ENCODE data around the gene DTX2.
"Not testable (repeated sequence)": the region's sequence is repeated elsewhere in the genome, so short reads cannot be mapped to it uniquely, and the experiment has no call there.

The DTX2 gene

GRCh38 chr7:76461464-76462101 lies at the start of gene DTX2:
Gene DTX2, plus strand, starts transcription at chr7:76461709. Its CDS starts 18,801 bp downstream, at chr7:76480510.
- H3K27me3 ChIP-seq (replicated peaks); H3K36me3 ChIP-seq (replicated peaks); H3K27ac ChIP-seq; DNase-seq; in situ Hi-C loops (cut with HindIII; ENCODE audit: low pct_ligation_motif_present, low sequenced_read_pairs): not testable (repeated sequence)
- H3K4me3 ChIP-seq (ENCODE audit: low read depth, low read length) = peak within 1 kb of the TSS; percentile 49

- TF ChIP-seq CTCF (IDR thresholded peaks at IDR 0.05; ENCODE audit: low read depth, low read length, missing control alignments) = no peak
- in situ Hi-C loops (cut with HindIII; ENCODE audit: low pct_ligation_motif_present, low sequenced_read_pairs) = no loop called here
- H3K27ac ChIP-seq = no peak overlapping the region
- DNase-seq = no peak
- H3K4me3 ChIP-seq (ENCODE audit: low read depth, low read length) = no peak overlapping the region
- H3K27me3 ChIP-seq (replicated peaks) = no peaks in the 10 kb centered on the region
- H3K36me3 ChIP-seq (replicated peaks) = no peaks in the 10 kb centered on the region
Measured at GRCh38 chr7:76412249-76412648, 49.3 kb upstream of the DTX2 start.

GRCh38 chr7:76417654-76418310 lies 43.7 kb upstream of the DTX2 start:
- H3K27me3 ChIP-seq (replicated peaks); DNase-seq; in situ Hi-C loops (cut with HindIII; ENCODE audit: low pct_ligation_motif_present, low sequenced_read_pairs); H3K36me3 ChIP-seq (replicated peaks); H3K27ac ChIP-seq; H3K4me3 ChIP-seq (ENCODE audit: low read depth, low read length): not testable (repeated sequence)

- peak; percentile 97 for DNase-seq
- in situ Hi-C loops (cut with HindIII; ENCODE audit: low pct_ligation_motif_present, low sequenced_read_pairs) = not testable (repeated sequence)
Measured at GRCh38 chr7:76421097-76421496, 40.4 kb upstream of the DTX2 start.

GRCh38 chr7:76423666-76424412 lies 37.7 kb upstream of the DTX2 start:
- Histone ChIP-seq H3K36me3 (replicated peaks) (no peaks in the 10 kb centered on the region), H3K27ac (no peak overlapping the region), H3K27me3 (replicated peaks) (no peaks in the 10 kb centered on the region), H3K4me3 (ENCODE audit: low read depth, low read length) (no peak overlapping the region)
- in situ Hi-C loops (cut with HindIII; ENCODE audit: low pct_ligation_motif_present, low sequenced_read_pairs) = no loop called here
- TF ChIP-seq CTCF (IDR thresholded peaks at IDR 0.05; ENCODE audit: low read depth, low read length, missing control alignments) = no peak
- no peak for DNase-seq

More at GRCh38 chr7:76421097-76421496, 40.4 kb upstream of the DTX2 start:
- not testable (repeated sequence) for H3K4me3 ChIP-seq (ENCODE audit: low read depth, low read length); H3K27me3 ChIP-seq (replicated peaks); H3K36me3 ChIP-seq (replicated peaks)
- peak overlapping the region; percentile 72 for H3K27ac ChIP-seq

- no peak for DNase-seq
- H3K4me3 ChIP-seq (ENCODE audit: low read depth, low read length) = no peak within 1 kb of the TSS
- no peaks in the 10 kb centered on the region for H3K27me3 ChIP-seq (replicated peaks)
- no peak for TF ChIP-seq CTCF (IDR thresholded peaks at IDR 0.05; ENCODE audit: low read depth, low read length, missing control alignments)
- in situ Hi-C loops (cut with HindIII; ENCODE audit: low pct_ligation_motif_present, low sequenced_read_pairs) = no loop called here
- H3K27ac ChIP-seq = no peak within 1 kb of the TSS
- H3K36me3 ChIP-seq (replicated peaks) = no peaks in the 10 kb centered on the region
Measured at GRCh38 chr7:76424413-76425111, 36.9 kb upstream of the DTX2 start, which contains the start of gene ZP3. Gene ZP3, plus strand, starts transcription at chr7:76424950. Its CDS starts 15 bp downstream, at chr7:76424965.

- Histone ChIP-seq H3K27ac (no peak overlapping the region), H3K36me3 (replicated peaks) (no peaks in the 10 kb centered on the region), H3K27me3 (replicated peaks) (no peaks in the 10 kb centered on the region), H3K4me3 (ENCODE audit: low read depth, low read length) (no peak overlapping the region)
- no peak for DNase-seq
- in situ Hi-C loops (cut with HindIII; ENCODE audit: low pct_ligation_motif_present, low sequenced_read_pairs) = no loop called here
- TF ChIP-seq CTCF (IDR thresholded peaks at IDR 0.05; ENCODE audit: low read depth, low read length, missing control alignments) = no peak
Measured at GRCh38 chr7:76425156-76425555, 36.4 kb upstream of the DTX2 start.

- H3K27ac ChIP-seq; H3K4me3 ChIP-seq (ENCODE audit: low read depth, low read length); in situ Hi-C loops (cut with HindIII; ENCODE audit: low pct_ligation_motif_present, low sequenced_read_pairs); H3K27me3 ChIP-seq (replicated peaks); H3K36me3 ChIP-seq (replicated peaks); DNase-seq: not testable (repeated sequence)
Measured at GRCh38 chr7:76425558-76425957, 36.0 kb upstream of the DTX2 start.

All from brain microvascular endothelial cell (primary cell).